Mucosa of rectum (tissue), 2 donors: ENCODE data around the gene ZNF609.

Source experiments
- H3K27ac ChIP-seq, 2 donors: one replicate each; pipeline ENCODE4 v1.7.0; 2013; ENCODE audit warnings: inconsistent platforms in 2 of 2, low read depth in 2 of 2, low read length in 2 of 2
- H3K27me3 ChIP-seq, 2 donors: one replicate each; pipeline ENCODE4 v1.7.0; 2013; ENCODE audit warnings: low read length in 2 of 2; ENCODE audit not compliant: control insufficient read depth in 2 of 2, insufficient read depth in 2 of 2
- H3K36me3 ChIP-seq, 2 donors: one replicate each; pipeline ENCODE4 v1.7.0; 2013; ENCODE audit warnings: low read length in 2 of 2; ENCODE audit not compliant: control insufficient read depth in 2 of 2, insufficient read depth in 2 of 2
- H3K4me1 ChIP-seq, 2 donors: one replicate each; pipeline ENCODE4 v1.7.0; 2013; ENCODE audit warnings: low read length in 2 of 2, mild to moderate bottlenecking in 1 of 2; ENCODE audit not compliant: control insufficient read depth in 2 of 2, insufficient read depth in 2 of 2
- H3K4me3 ChIP-seq, 2 donors: one replicate each; pipeline ENCODE4 v1.7.0; 2013; ENCODE audit warnings: low read length in 2 of 2
- H3K9ac ChIP-seq, 2 donors: one replicate each; pipeline ENCODE4 v1.7.0; 2013; ENCODE audit warnings: low read length in 2 of 2, low read depth in 1 of 2, mild to moderate bottlenecking in 1 of 2
- H3K9me3 ChIP-seq, 2 donors: one replicate each; pipeline ENCODE4 v1.7.0; 2013; ENCODE audit warnings: low read length in 2 of 2; ENCODE audit not compliant: control insufficient read depth in 2 of 2
- donor health status: healthy.
- donor health status: Normal muscosa, but diverticular disease.

Gene ZNF609

GRCh38 chr15:64687172-64687571 lies 226.8 kb downstream of the ZNF609 start:
- no peak overlapping the region for H3K9ac ChIP-seq
- H3K36me3 ChIP-seq: peaks cover 57 to 67% of the 10 kb centered on the region in 2 donors
- no peaks in the 10 kb centered on the region for H3K4me1 ChIP-seq

GRCh38 chr15:64687688-64688087 lies 227.3 kb downstream of the ZNF609 start:
- H3K36me3 ChIP-seq: peaks cover 52 to 62% of the 10 kb centered on the region in 2 donors

More at GRCh38 chr15:64687172-64687571, 226.8 kb downstream of the ZNF609 start:
- Histone ChIP-seq H3K27me3 (no peaks in the 10 kb centered on the region), H3K27ac (no peak overlapping the region), H3K9me3 (no peaks in the 10 kb centered on the region), H3K4me3 (no peak overlapping the region)

GRCh38 chr15:64688770-64689169 lies 228.4 kb downstream of the ZNF609 start:
- peaks cover 45 to 60% of the 10 kb centered on the region in 2 donors for H3K36me3 ChIP-seq

More at GRCh38 chr15:64687688-64688087, 227.3 kb downstream of the ZNF609 start:
- Histone ChIP-seq H3K9ac (no peak overlapping the region), H3K27me3 (no peaks in the 10 kb centered on the region), H3K27ac (no peak overlapping the region), H3K4me1 (no peaks in the 10 kb centered on the region), H3K9me3 (no peaks in the 10 kb centered on the region), H3K4me3 (no peak overlapping the region)

GRCh38 chr15:64690008-64690407 lies 229.6 kb downstream of the ZNF609 start:
- Histone ChIP-seq H3K9ac (no peak overlapping the region), H3K4me1 (peaks cover 4% of the 10 kb centered on the region in 2 donors), H3K27ac (no peak overlapping the region), H3K9me3 (no peaks in the 10 kb centered on the region), H3K4me3 (no peak overlapping the region), H3K27me3 (no peaks in the 10 kb centered on the region), H3K36me3 (peaks cover 37 to 58% of the 10 kb centered on the region in 2 donors)

More at GRCh38 chr15:64688770-64689169, 228.4 kb downstream of the ZNF609 start:
- no peak overlapping the region for H3K27ac ChIP-seq
- no peak overlapping the region for H3K9ac ChIP-seq
- H3K4me1 ChIP-seq: peaks cover 4% of the 10 kb centered on the region in 2 donors
- no peak overlapping the region for H3K4me3 ChIP-seq
- H3K27me3 ChIP-seq: no peaks in the 10 kb centered on the region
- no peaks in the 10 kb centered on the region for H3K9me3 ChIP-seq

- H3K9me3 ChIP-seq: no peaks in the 10 kb centered on the region
- H3K27me3 ChIP-seq: no peaks in the 10 kb centered on the region
- H3K4me3 ChIP-seq: no peak overlapping the region
- H3K9ac ChIP-seq: no peak overlapping the region
- H3K36me3 ChIP-seq: peaks cover 32 to 57% of the 10 kb centered on the region in 2 donors
- H3K27ac ChIP-seq: no peak overlapping the region
- peaks cover 4% of the 10 kb centered on the region in 2 donors for H3K4me1 ChIP-seq
Measured at GRCh38 chr15:64690578-64691296, 230.4 kb downstream of the ZNF609 start.

- H3K4me3 ChIP-seq: no peak overlapping the region
- H3K4me1 ChIP-seq: peaks cover 4% of the 10 kb centered on the region in 2 donors
- H3K27ac ChIP-seq: peak overlapping the region in 1 of 2 donors; percentile 75
Measured at GRCh38 chr15:64691896-64692565, 231.7 kb downstream of the ZNF609 start.

GRCh38 chr15:64693134-64693533 lies 232.8 kb downstream of the ZNF609 start:
- Histone ChIP-seq H3K9me3 (no peaks in the 10 kb centered on the region), H3K9ac (no peak overlapping the region), H3K27ac (peak overlapping the region; percentile 32 to 75), H3K36me3 (peaks cover 21 to 45% of the 10 kb centered on the region in 2 donors), H3K4me3 (peak overlapping the region in 1 of 2 donors; percentile 20), H3K4me1 (peaks cover 4 to 8% of the 10 kb centered on the region in 2 donors), H3K27me3 (no peaks in the 10 kb centered on the region)

More at GRCh38 chr15:64691896-64692565, 231.7 kb downstream of the ZNF609 start:
- H3K27me3 ChIP-seq: no peaks in the 10 kb centered on the region
- H3K36me3 ChIP-seq: peaks cover 31 to 56% of the 10 kb centered on the region in 2 donors
- no peaks in the 10 kb centered on the region for H3K9me3 ChIP-seq
- no peak overlapping the region for H3K9ac ChIP-seq

GRCh38 chr15:64694816-64695215 lies 234.4 kb downstream of the ZNF609 start:
- Histone ChIP-seq H3K4me3 (no peak overlapping the region), H3K36me3 (peaks cover 12 to 34% of the 10 kb centered on the region in 2 donors), H3K4me1 (peaks cover 4 to 9% of the 10 kb centered on the region in 2 donors), H3K27ac (peak overlapping the region; percentile 4 to 72), H3K9me3 (no peaks in the 10 kb centered on the region), H3K27me3 (no peaks in the 10 kb centered on the region), H3K9ac (no peak overlapping the region)

- no peak overlapping the region for H3K9ac ChIP-seq
- H3K4me1 ChIP-seq: peaks cover 11 to 15% of the 10 kb centered on the region in 2 donors
- peak overlapping the region in 1 of 2 donors; percentile 72 for H3K27ac ChIP-seq
Measured at GRCh38 chr15:64695561-64695992, 235.2 kb downstream of the ZNF609 start.

GRCh38 chr15:64696481-64696880 lies 236.1 kb downstream of the ZNF609 start:
- Histone ChIP-seq H3K4me3 (no peak overlapping the region), H3K9ac (no peak overlapping the region), H3K36me3 (peaks cover 0 to 19% of the 10 kb centered on the region in 2 donors), H3K27ac (peak overlapping the region in 1 of 2 donors; percentile 35), H3K9me3 (no peaks in the 10 kb centered on the region), H3K4me1 (peaks cover 20 to 22% of the 10 kb centered on the region in 2 donors), H3K27me3 (no peaks in the 10 kb centered on the region)

More at GRCh38 chr15:64695561-64695992, 235.2 kb downstream of the ZNF609 start:
- Histone ChIP-seq H3K36me3 (peaks cover 6 to 26% of the 10 kb centered on the region in 2 donors), H3K4me3 (no peak overlapping the region), H3K27me3 (no peaks in the 10 kb centered on the region), H3K9me3 (no peaks in the 10 kb centered on the region)
